ENCODE data around the gene ABLIM3. TPM values are rescaled to one million over a fixed set of nuclear protein-coding genes. Genes with fewer than 3 reads are reported as not detected.

Gene ABLIM3
- total RNA-seq, 2 experiments from 2014 or later = not detected

DNA sequence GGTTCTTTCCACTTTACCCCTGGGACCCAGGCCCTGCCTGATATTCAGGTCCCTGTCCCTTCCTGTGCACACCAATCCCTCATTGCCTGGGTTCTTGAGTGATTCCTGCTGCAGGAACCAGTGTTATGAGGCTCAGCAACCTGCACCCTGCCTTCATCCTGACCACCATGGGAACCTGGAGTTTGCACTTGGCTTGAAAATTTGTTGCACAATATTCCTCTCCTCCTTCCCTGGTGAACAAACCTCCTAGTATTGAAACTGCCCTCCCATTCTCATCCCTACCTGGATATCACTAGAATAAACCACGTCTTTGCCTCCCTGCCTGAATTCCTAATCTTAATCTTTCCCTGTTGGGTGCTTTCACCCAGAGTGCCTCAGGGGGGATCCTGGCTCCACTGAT lies 78.3 kb downstream of the ABLIM3 start:
- Histone ChIP-seq H3K27ac (ENCODE audit: low read depth, low read length, poor library complexity, severe bottlenecking) (no peak overlapping the region), H3K4me1 (ENCODE audit: insufficient read depth, low read length, poor library complexity, severe bottlenecking) (no peaks in the 10 kb centered on the region), H2AFZ (ENCODE audit: low read length) (no peak overlapping the region), H3K9me2 (ENCODE audit: insufficient read depth, low read length) (no peaks in the 10 kb centered on the region), H3K4me2 (ENCODE audit: low read length) (no peak overlapping the region), H4K20me1 (ENCODE audit: insufficient read depth, low read length) (no peaks in the 10 kb centered on the region), H3K9me3 (ENCODE audit: low read length) (no peaks in the 10 kb centered on the region), H3K79me2 (ENCODE audit: insufficient read depth, low read depth, low read length) (no peaks in the 10 kb centered on the region), H3K4me3 (ENCODE audit: low read depth, low read length, poor library complexity, severe bottlenecking) (no peak overlapping the region), H3K36me3 (ENCODE audit: insufficient read depth, low read length) (no peaks in the 10 kb centered on the region)
- DNase-seq (ENCODE audit: low spot score) = no peak
- POLR2A ChIA-PET = interaction anchor here (0.7 kb wide), 1 partner anchor 253 kb away, joined by 3 read pairs; no protein-coding TSS in a partner anchor
- no peak for TF ChIP-seq EZH2phosphoT487 (IDR thresholded peaks at IDR 0.05; ENCODE audit: borderline replicate concordance, low read depth, low read length)
- TF ChIP-seq CTCF (conservative IDR thresholded peaks at IDR 0.05; ENCODE audit: low read length) = no peak
- no TSS peak for BruUV-seq (replicated peaks)
- CTCF ChIA-PET (ENCODE audit: unreplicated experiment) = no interaction called here
- intact Hi-C loops (cut with micrococcal nuclease; ENCODE audit: unreplicated experiment) = no loop called here

DNA sequence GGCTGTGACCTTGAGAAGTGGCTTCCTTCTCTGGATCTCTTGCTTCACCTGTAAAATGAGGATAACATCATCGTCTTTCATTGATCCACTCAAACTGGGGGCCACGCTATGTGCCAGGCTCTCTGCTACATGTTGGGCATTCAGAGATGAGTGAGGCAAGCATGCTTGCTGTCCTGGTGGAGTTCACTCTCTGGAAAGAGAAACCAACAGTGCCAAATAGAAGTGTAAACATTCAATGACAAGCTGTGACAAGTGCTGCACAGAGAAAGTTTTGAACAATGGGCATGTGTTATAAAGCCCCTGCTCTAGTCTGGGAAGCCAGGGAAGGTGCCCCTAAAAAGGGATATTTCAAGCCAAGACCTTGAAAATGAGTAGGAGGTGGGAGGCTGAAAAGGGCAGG lies 79.5 kb downstream of the ABLIM3 start:
- TF ChIP-seq CTCF (conservative IDR thresholded peaks at IDR 0.05; ENCODE audit: low read length) (no peak), EZH2phosphoT487 (IDR thresholded peaks at IDR 0.05; ENCODE audit: borderline replicate concordance, low read depth, low read length) (no peak)
- H3K36me3 ChIP-seq (ENCODE audit: insufficient read depth, low read length) = no peaks in the 10 kb centered on the region
- no peak overlapping the region for H3K4me2 ChIP-seq (ENCODE audit: low read length)
- H3K79me2 ChIP-seq (ENCODE audit: insufficient read depth, low read depth, low read length) = no peaks in the 10 kb centered on the region
- H3K27ac ChIP-seq (ENCODE audit: low read depth, low read length, poor library complexity, severe bottlenecking) = no peak overlapping the region
- no peaks in the 10 kb centered on the region for H3K9me2 ChIP-seq (ENCODE audit: insufficient read depth, low read length)
- BruUV-seq (replicated peaks) = no TSS peak
- no peak overlapping the region for H3K4me3 ChIP-seq (ENCODE audit: low read depth, low read length, poor library complexity, severe bottlenecking)
- H3K4me1 ChIP-seq (ENCODE audit: insufficient read depth, low read length, poor library complexity, severe bottlenecking) = no peaks in the 10 kb centered on the region
- CTCF ChIA-PET (ENCODE audit: unreplicated experiment) = no interaction called here
- DNase-seq (ENCODE audit: low spot score) = no peak
- intact Hi-C loops (cut with micrococcal nuclease; ENCODE audit: unreplicated experiment) = no loop called here
- POLR2A ChIA-PET = no interaction called here
- no peaks in the 10 kb centered on the region for H4K20me1 ChIP-seq (ENCODE audit: insufficient read depth, low read length)
- H3K9me3 ChIP-seq (ENCODE audit: low read length) = no peaks in the 10 kb centered on the region
- no peak overlapping the region for H2AFZ ChIP-seq (ENCODE audit: low read length)

DNA sequence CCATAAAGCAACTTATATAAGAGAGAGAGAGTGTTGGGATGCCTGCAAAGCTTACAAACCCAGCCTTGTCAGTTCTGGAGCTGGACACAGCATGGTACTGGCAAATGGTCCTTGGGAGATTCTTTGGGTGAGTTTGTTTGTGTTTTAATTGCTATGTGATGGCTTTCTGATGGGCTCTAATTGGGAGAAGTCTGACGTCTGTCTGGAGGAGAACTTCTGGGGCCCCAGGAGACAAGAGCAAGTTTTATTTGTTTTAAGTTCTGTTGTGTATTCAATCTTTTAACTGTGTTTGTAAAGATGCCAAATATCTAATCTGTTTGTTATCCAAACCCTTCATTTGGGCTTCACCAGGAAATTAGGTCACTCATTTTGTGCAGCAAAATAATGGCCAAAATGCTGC lies 80.0 kb downstream of the ABLIM3 start:
- Histone ChIP-seq H4K20me1 (ENCODE audit: insufficient read depth, low read length) (no peaks in the 10 kb centered on the region), H3K79me2 (ENCODE audit: insufficient read depth, low read depth, low read length) (no peaks in the 10 kb centered on the region), H3K9me3 (ENCODE audit: low read length) (no peaks in the 10 kb centered on the region), H2AFZ (ENCODE audit: low read length) (no peak overlapping the region), H3K4me1 (ENCODE audit: insufficient read depth, low read length, poor library complexity, severe bottlenecking) (no peaks in the 10 kb centered on the region), H3K9me2 (ENCODE audit: insufficient read depth, low read length) (no peaks in the 10 kb centered on the region), H3K4me3 (ENCODE audit: low read depth, low read length, poor library complexity, severe bottlenecking) (no peak overlapping the region), H3K36me3 (ENCODE audit: insufficient read depth, low read length) (no peaks in the 10 kb centered on the region), H3K4me2 (ENCODE audit: low read length) (no peak overlapping the region), H3K27ac (ENCODE audit: low read depth, low read length, poor library complexity, severe bottlenecking) (no peak overlapping the region)
- no TSS peak for BruUV-seq (replicated peaks)
- CTCF ChIA-PET (ENCODE audit: unreplicated experiment) = no interaction called here
- POLR2A ChIA-PET = no interaction called here
- DNase-seq (ENCODE audit: low spot score) = no peak
- TF ChIP-seq EZH2phosphoT487 (IDR thresholded peaks at IDR 0.05; ENCODE audit: borderline replicate concordance, low read depth, low read length) (no peak), CTCF (conservative IDR thresholded peaks at IDR 0.05; ENCODE audit: low read length) (no peak)
- intact Hi-C loops (cut with micrococcal nuclease; ENCODE audit: unreplicated experiment) = no loop called here

All from OCI-LY7 (cell line).